HG02571 (cell line): Measurements from ENCODE around the gene BRF1.
"Not testable (repeated sequence)": the region's sequence is repeated elsewhere in the genome, so short reads cannot be mapped to it uniquely, and the experiment has no call there.

Experiments used
- ATAC-seq: cut with Tn5 transposase; IDR thresholded peaks from one replicate; pipeline ENCODE4 v1.9.1; 2021; ENCODE audit warnings: mild to moderate bottlenecking, moderate library complexity; ENCODE audit not compliant: unreplicated experiment

BRF1 gene

GRCh38 chr14:105300542-105301102 is at the start of gene BRF1:
TSS of gene BRF1 (minus strand) at chr14:105301001. CDS start at chr14:105300629, 372 bp downstream.
- ATAC-seq: peak; percentile 83

GRCh38 chr14:105349992-105350391 is 49.2 kb upstream of the BRF1 start:
- no peak for ATAC-seq

GRCh38 chr14:105348945-105349699 is 48.3 kb upstream of the BRF1 start:
- ATAC-seq: no peak

GRCh38 chr14:105348169-105348944 is 47.6 kb upstream of the BRF1 start:
- ATAC-seq: no peak

GRCh38 chr14:105347587-105347968 is 46.8 kb upstream of the BRF1 start:
- ATAC-seq: no peak

- ATAC-seq: no peak
Observed at GRCh38 chr14:105346876-105347586, 46.2 kb upstream of the BRF1 start.

- no peak for ATAC-seq
Observed at GRCh38 chr14:105346200-105346533, 45.4 kb upstream of the BRF1 start.

- ATAC-seq: no peak
Observed at GRCh38 chr14:105343194-105343593, 42.4 kb upstream of the BRF1 start.

- ATAC-seq: no peak
Observed at GRCh38 chr14:105340821-105341733, 40.3 kb upstream of the BRF1 start.

- ATAC-seq: no peak
Observed at GRCh38 chr14:105337966-105338741, 37.4 kb upstream of the BRF1 start.

- ATAC-seq: no peak
Observed at GRCh38 chr14:105337433-105337832, 36.6 kb upstream of the BRF1 start.

GRCh38 chr14:105336477-105337287 is 35.9 kb upstream of the BRF1 start:
- no peak for ATAC-seq

GRCh38 chr14:105335735-105336476 is 35.1 kb upstream of the BRF1 start:
- ATAC-seq: no peak

- ATAC-seq: not testable (repeated sequence)
Observed at GRCh38 chr14:105335231-105335542, 34.4 kb upstream of the BRF1 start.

GRCh38 chr14:105334383-105335230 is 33.8 kb upstream of the BRF1 start:
- no peak for ATAC-seq

GRCh38 chr14:105333613-105334364 is 33.0 kb upstream of the BRF1 start:
- ATAC-seq: no peak
